Panc1 (cell line): ENCODE data around the gene SKA3. TPM values are rescaled to one million over a fixed set of nuclear protein-coding genes. Genes with fewer than 3 reads are reported as not detected.

ENCODE experiments used
- ATAC-seq: fragments of 200-7000 bp; cut with Tn5 transposase; 2 replicates; pipeline ENCODE4 v1.9.1; 2020; ENCODE audit warnings: mild to moderate bottlenecking, moderate library complexity
- BruUV-seq: library from RNA; stranded (reverse); fragments of 400-500 nt; replicated peaks from 2 replicates; lab custom pipeline; 2021; lab: Mats Ljungman, UMichigan
- CTCF ChIA-PET: fragments of 300-600 bp; sonication (Branson Sonifier 250); formaldehyde crosslinking; loops from one replicate; lab custom pipeline; 2022; ENCODE audit warnings: antibody characterized with exemption; lab: Charles Lee
- POLR2A ChIA-PET: fragments of 300-600 bp; sonication (Branson Sonifier 250); formaldehyde crosslinking; loops from one replicate; lab custom pipeline; 2022; ENCODE audit warnings: antibody characterized with exemption; lab: Charles Lee
- DNase-seq: peaks from one replicate; pipeline ENCODE4 v3.0.0-alpha.2; 2010; ENCODE audit warnings: low read depth, low spot score
- H3K27ac ChIP-seq: 2 replicates; pipeline ENCODE4 v1.5.1; 2011; ENCODE audit warnings: mild to moderate bottlenecking, low read length, inconsistent platforms
- H3K27me3 ChIP-seq: fragments of 200-500 bp; sonication (Bioruptor generic); 2 replicates; pipeline ENCODE4 v1.6.0; 2014; ENCODE audit warnings: low read length, inconsistent platforms; ENCODE audit not compliant: control insufficient read depth, insufficient read depth
- H3K36me3 ChIP-seq: fragments of 200-500 bp; sonication (Bioruptor generic); 2 replicates; pipeline ENCODE4 v1.5.1; 2014; ENCODE audit warnings: inconsistent platforms, mild to moderate bottlenecking, low read length, moderate library complexity; ENCODE audit not compliant: control insufficient read depth, insufficient read depth
- H3K4me1 ChIP-seq: 2 replicates; pipeline ENCODE4 v1.5.1; 2011; ENCODE audit warnings: inconsistent platforms, mild to moderate bottlenecking, low read length, moderate library complexity; ENCODE audit not compliant: control insufficient read depth, insufficient read depth
- H3K4me3 ChIP-seq, 2 experiments: 2 replicates each; pipeline ENCODE4 v1.5.1; 2011 to 2012; ENCODE audit warnings: low read depth in 2 of 2, low read length in 2 of 2, mild to moderate bottlenecking in 2 of 2, inconsistent platforms in 1 of 2, moderate library complexity in 1 of 2
- H3K9me3 ChIP-seq: fragments of 200-500 bp; sonication (Bioruptor generic); 2 replicates; pipeline ENCODE4 v1.5.1; 2014; ENCODE audit warnings: low read depth, mild to moderate bottlenecking, inconsistent platforms, low read length, moderate library complexity; ENCODE audit not compliant: control insufficient read depth, insufficient read depth
- CTCF ChIP-seq: fragments of 450-650 bp; IDR thresholded peaks from 2 replicates; pipeline ENCODE4 v1.5.1; 2017; ENCODE audit warnings: mild to moderate bottlenecking
- POLR2AphosphoS5 ChIP-seq: IDR thresholded peaks from 2 replicates; pipeline ENCODE4 v1.6.1; 2012; ENCODE audit warnings: mild to moderate bottlenecking, low read depth, low read length, moderate library complexity
- REST ChIP-seq, 2 experiments: IDR thresholded peaks; 2 replicates each; pipeline ENCODE4 v1.6.1; 2011 to 2012; ENCODE audit warnings: low read depth in 2 of 2, control low read depth in 1 of 2, low read length in 1 of 2, mild to moderate bottlenecking in 1 of 2, moderate library complexity in 1 of 2; ENCODE audit not compliant: insufficient read depth in 1 of 2
- SIN3A ChIP-seq: IDR thresholded peaks from 2 replicates; pipeline ENCODE4 v1.6.1; 2012; ENCODE audit warnings: low read depth, mild to moderate bottlenecking, low read length, moderate library complexity, borderline replicate concordance; ENCODE audit not compliant: insufficient read depth
- TCF7L2 ChIP-seq: IDR thresholded peaks from 2 replicates; pipeline ENCODE4 v1.6.1; 2011; ENCODE audit warnings: mild to moderate bottlenecking, low read depth, low read length, inconsistent platforms
- in situ Hi-C: cut with HindIII; loops from 2 replicates; pipeline ENCODE4 v1.10.0; 2016; ENCODE audit warnings: low sequenced_read_pairs, low pct_unique_long_range_greater_than_20kb
- intact Hi-C: fragments of 100-400 bp; cut with micrococcal nuclease; formaldehyde crosslinking; loops from one replicate; pipeline ENCODE4 v1.10.0; 2022; ENCODE audit not compliant: unreplicated experiment
- total RNA-seq: library from RNA; stranded (reverse); gene quantifications from one replicate; pipeline ENCODE4 v1.2.1, GENCODE V29; 2021; ENCODE audit not compliant: unreplicated experiment

The SKA3 gene
- total RNA-seq, 1 experiment from 2014 or later, result 15.1 TPM

GRCh38 chr13:21123956-21124355 lies 52.4 kb downstream of the SKA3 start:
- no peak for TF ChIP-seq REST (IDR thresholded peaks at IDR 0.05; ENCODE audit: insufficient read depth in 1 of 2, low read depth in 2 of 2, low read length in 1 of 2)
- TF ChIP-seq CTCF, result no peak
- TF ChIP-seq SIN3A, result no peak
- TF ChIP-seq POLR2AphosphoS5, result no peak
- TF ChIP-seq TCF7L2, result no peak
- Histone ChIP-seq H3K9me3 (no peaks in the 10 kb centered on the region), H3K27me3 (no peaks in the 10 kb centered on the region), H3K4me3 (no peak overlapping the region), H3K27ac (no peak overlapping the region), H3K36me3 (no peaks in the 10 kb centered on the region), H3K4me1 (no peaks in the 10 kb centered on the region)
- in situ Hi-C loops (no loop called here), intact Hi-C loops (no loop called here)
- BruUV-seq, result no TSS peak
- DNase-seq (no peak), ATAC-seq (no peak)
- POLR2A ChIA-PET, result interaction anchor here (0.6 kb wide), 1 partner anchor 153 kb away, joined by 4 read pairs; no protein-coding TSS in a partner anchor
- CTCF ChIA-PET, result interaction anchor here (0.6 kb wide), 1 partner anchor 1373 kb away, joined by 3 read pairs; no protein-coding TSS in a partner anchor

GRCh38 chr13:21121616-21122015 lies 54.7 kb downstream of the SKA3 start:
- Histone ChIP-seq H3K9me3 (no peaks in the 10 kb centered on the region), H3K27me3 (no peaks in the 10 kb centered on the region), H3K27ac (no peak overlapping the region), H3K4me1 (no peaks in the 10 kb centered on the region), H3K36me3 (no peaks in the 10 kb centered on the region), H3K4me3 (no peak overlapping the region)
- intact Hi-C loops, result no loop called here
- TF ChIP-seq REST (IDR thresholded peaks at IDR 0.05; ENCODE audit: insufficient read depth in 1 of 2, low read depth in 2 of 2, low read length in 1 of 2), result no peak
- no peak for TF ChIP-seq SIN3A
- TF ChIP-seq POLR2AphosphoS5, result no peak
- no peak for TF ChIP-seq TCF7L2
- TF ChIP-seq CTCF, result no peak
- POLR2A ChIA-PET, result no interaction called here
- CTCF ChIA-PET, result no interaction called here
- no TSS peak for BruUV-seq
- DNase-seq (no peak), ATAC-seq (no peak)
- in situ Hi-C loops, result no loop called here
